K562 (cell line): Measurements from ENCODE around the gene TRMU. TPM values are rescaled to one million over a fixed set of nuclear protein-coding genes. Genes with fewer than 3 reads are reported as not detected.

Experiments
- ATF2 ChIP-seq: sonication (generic); formaldehyde crosslinking; IDR thresholded peaks from 2 replicates; pipeline ENCODE4 v1.8.1; 2022; ENCODE audit warnings: missing genetic modification reagents
- CHAMP1 ChIP-seq: fragments of 450-650 bp; IDR thresholded peaks from 2 replicates; pipeline ENCODE4 v1.6.1; 2016; ENCODE audit warnings: mild to moderate bottlenecking
- GABPB1 ChIP-seq: sonication (generic); formaldehyde crosslinking; IDR thresholded peaks from 2 replicates; pipeline ENCODE4 v1.8.0; 2022; ENCODE audit warnings: mild to moderate bottlenecking, missing genetic modification reagents
- GABPB2 ChIP-seq: fragments of 250-450 bp; sonication (Bioruptor Pico); conservative IDR thresholded peaks from 2 replicates; pipeline ENCODE4 v1.5.1; 2021; ENCODE audit warnings: mild to moderate bottlenecking
- HLTF ChIP-seq: fragments of 450-650 bp; IDR thresholded peaks from 2 replicates; pipeline ENCODE4 v1.6.1; 2016
- ILK ChIP-seq: fragments of 450-650 bp; IDR thresholded peaks from 2 replicates; pipeline ENCODE4 v1.6.1; 2016; ENCODE audit warnings: missing genetic modification characterization, low read depth, mild to moderate bottlenecking, missing compliant biosample characterization, moderate library complexity, borderline replicate concordance
- LEF1 ChIP-seq: fragments of 450-650 bp; IDR thresholded peaks from 2 replicates; pipeline ENCODE4 v1.6.1; 2016; ENCODE audit warnings: mild to moderate bottlenecking
- MCM7 ChIP-seq, 2 experiments: fragments of 450-650 bp; IDR thresholded peaks; 2 replicates each; pipeline ENCODE4 v1.6.1; 2016 to 2018
- MTA2 ChIP-seq: fragments of 450-650 bp; IDR thresholded peaks from 2 replicates; pipeline ENCODE4 v1.6.1; 2016; ENCODE audit warnings: low read depth
- PATZ1 ChIP-seq: fragments of 250-450 bp; sonication (Bioruptor Pico); IDR thresholded peaks from 2 replicates; pipeline ENCODE4 v1.5.0; 2020; ENCODE audit warnings: mild to moderate bottlenecking, borderline replicate concordance
- PHF20 ChIP-seq: fragments of 450-650 bp; IDR thresholded peaks from 2 replicates; pipeline ENCODE4 v1.6.1; 2018; ENCODE audit not compliant: partially characterized antibody
- PTBP1 ChIP-seq: fragments of 200-400 bp; formaldehyde crosslinking; IDR thresholded peaks from 2 replicates; pipeline ENCODE4 v1.6.1; 2017; ENCODE audit warnings: low read depth, low read length
- SRSF9 ChIP-seq: fragments of 200-400 bp; formaldehyde crosslinking; IDR thresholded peaks from 2 replicates; pipeline ENCODE4 v1.6.1; 2017; ENCODE audit warnings: low read depth, low read length, borderline replicate concordance
- SUPT5H ChIP-seq: fragments of 450-650 bp; IDR thresholded peaks from 2 replicates; pipeline ENCODE4 v1.6.1; 2016
- THAP12 ChIP-seq: fragments of 250-450 bp; sonication (Bioruptor Pico); IDR thresholded peaks from 2 replicates; pipeline ENCODE4 v1.9.0; 2021; ENCODE audit warnings: mild to moderate bottlenecking, inconsistent platforms
- ZBTB12 ChIP-seq: fragments of 250-450 bp; sonication (Bioruptor Pico); IDR thresholded peaks from 2 replicates; pipeline ENCODE4 v1.4.0; 2020
- ZKSCAN3 ChIP-seq: fragments of 250-450 bp; sonication (Bioruptor Pico); IDR thresholded peaks from 2 replicates; pipeline ENCODE4 v1.4.0; 2020
- ZNF121 ChIP-seq: sonication (generic); formaldehyde crosslinking; conservative IDR thresholded peaks from 2 replicates; pipeline ENCODE4 v1.8.0; 2022; ENCODE audit warnings: missing genetic modification reagents
- ZNF282 ChIP-seq: sonication (generic); formaldehyde crosslinking; IDR thresholded peaks from 2 replicates; pipeline ENCODE4 v1.8.1; 2023; ENCODE audit warnings: missing genetic modification reagents
- ZNF717 ChIP-seq: fragments of 250-450 bp; sonication (Bioruptor Pico); IDR thresholded peaks from 2 replicates; pipeline ENCODE4 v1.5.0; 2021
- polyA plus RNA-seq, 8 experiments: library from polyadenylated mRNA; depleted of rRNA in 4 of 8; stranded (reverse) in 5 of 8; unstranded in 3 of 8; fragments of >200 nt; fragmentation: Nextera tagmentation in 2 of 8; fragmentation: Illumina TruSeq in 1 of 8; extraction: Ambion mirVana in 2 of 8; extraction: Trizol in 1 of 8; gene quantifications; 2 replicates each; pipeline versions ENCODE4 v1.2.1 to v1.2.3, GENCODE V29; 2011 to 2014; ENCODE audit warnings: inconsistent platforms in 1 of 8, missing spikeins in 1 of 8
- total RNA-seq, 7 experiments: library from RNA; depleted of rRNA in 6 of 7; stranded (reverse); fragments of >200 nt in 6 of 7; fragmentation: Illumina TruSeq in 2 of 7; extraction: Trizol in 2 of 7; gene quantifications; 2 replicates each; pipeline versions ENCODE4 v1.2.1 to v1.2.3, GENCODE V29; 2011 to 2021; ENCODE audit warnings: low replicate concordance in 1 of 7

Gene TRMU
- total and polyA plus RNA-seq, 9 of the 15 experiments (the other 6 are each of a cell fraction or from before 2014, with no cell fraction given) = 2.3 to 49.9 (median 35.3) TPM

- TF ChIP-seq ATF2 (CRISPR knock-in tag) (no peak), SRSF9 (no peak), ZNF282 (CRISPR knock-in tag) (no peak), ILK (no peak), PHF20 (peak; percentile 85), SUPT5H (peak; percentile 70), HLTF (no peak), PATZ1 (CRISPR knock-in tag) (no peak), ZNF121 (CRISPR knock-in tag) (no peak), ZBTB12 (CRISPR knock-in tag) (no peak), GABPB2 (CRISPR knock-in tag) (no peak), ZKSCAN3 (CRISPR knock-in tag) (no peak), ZNF717 (CRISPR knock-in tag) (no peak), CHAMP1 (no peak), MCM7 (IDR thresholded peaks at IDR 0.05) (no peak), THAP12 (0 out of 2 replicates have a peak, but pooled peaks have one; percentile 33), LEF1 (no peak), PTBP1 (no peak), GABPB1 (CRISPR knock-in tag) (peak; percentile 77; the same call in 1 of the 2 replicates), MTA2 (no peak)
Measured at GRCh38 chr22:46296257-46297150, 39.0 kb upstream of the TRMU start, which contains the start of gene GTSE1 (continued).
